Measurements from ENCODE around the gene PRKN. TPM values are rescaled to one million over a fixed set of nuclear protein-coding genes. Genes with fewer than 3 reads are reported as not detected.
"Not testable (repeated sequence)": the region's sequence is repeated elsewhere in the genome, so short reads cannot be mapped to it uniquely, and the experiment has no call there.

The PRKN gene
- total and polyA plus RNA-seq, 2 experiments from 2014 or later, result 0.10 to 0.84 TPM

GRCh38 chr6:161313475-161313874, 1414.1 kb downstream of the PRKN start:
- DNase-seq (ENCODE audit: low spot score); H3K4me3 Mint-ChIP-seq; H3K27ac ChIP-seq (ENCODE audit: low read depth); H3K9me2 ChIP-seq (ENCODE audit: insufficient read depth); H3K27me3 Mint-ChIP-seq (ENCODE audit: insufficient read depth, low read depth, poor library complexity); H3K27me3 ChIP-seq (ENCODE audit: insufficient read depth); H3K4me3 ChIP-seq; H3K4me1 ChIP-seq (ENCODE audit: insufficient read depth); H3K4me2 ChIP-seq; H3K36me3 ChIP-seq (ENCODE audit: insufficient read depth); H2AFZ ChIP-seq; H3F3A ChIP-seq (replicated peaks; ENCODE audit: low read depth); H3K4me1 Mint-ChIP-seq; H4K20me1 ChIP-seq (replicated peaks; ENCODE audit: insufficient read depth); H3K27ac Mint-ChIP-seq; H3K79me2 ChIP-seq (replicated peaks; ENCODE audit: insufficient read depth); ATAC-seq: not testable (repeated sequence)
- peaks cover 30% of the 10 kb centered on the region for H3K36me3 Mint-ChIP-seq (ENCODE audit: low read depth)
- H3K9me3 Mint-ChIP-seq, result peaks cover 34% of the 10 kb centered on the region

- H3K27ac Mint-ChIP-seq; ATAC-seq; H3K4me2 ChIP-seq; H3K27ac ChIP-seq (ENCODE audit: low read depth); H3K4me1 ChIP-seq (ENCODE audit: insufficient read depth); H3K4me3 Mint-ChIP-seq; H3K36me3 ChIP-seq (ENCODE audit: insufficient read depth); H3K27me3 ChIP-seq (ENCODE audit: insufficient read depth); H3K27me3 Mint-ChIP-seq (ENCODE audit: insufficient read depth, low read depth, poor library complexity); H3K79me2 ChIP-seq (replicated peaks; ENCODE audit: insufficient read depth); H3K4me3 ChIP-seq; H3K9me2 ChIP-seq (ENCODE audit: insufficient read depth); H4K20me1 ChIP-seq (replicated peaks; ENCODE audit: insufficient read depth); H2AFZ ChIP-seq; DNase-seq (ENCODE audit: low spot score); H3F3A ChIP-seq (replicated peaks; ENCODE audit: low read depth); H3K4me1 Mint-ChIP-seq: not testable (repeated sequence)
- H3K9me3 Mint-ChIP-seq, result peaks cover 26% of the 10 kb centered on the region
- H3K36me3 Mint-ChIP-seq (ENCODE audit: low read depth), result peaks cover 24% of the 10 kb centered on the region; the same call in 2 of the 3 replicates
Measured at GRCh38 chr6:161309774-161310173, 1417.8 kb downstream of the PRKN start.

GRCh38 chr6:161308075-161308655, 1419.4 kb downstream of the PRKN start:
- Histone ChIP-seq H3F3A (replicated peaks; ENCODE audit: low read depth) (no peaks in the 10 kb centered on the region), H2AFZ (no peak overlapping the region), H3K27me3 (ENCODE audit: insufficient read depth) (no peaks in the 10 kb centered on the region), H3K36me3 (ENCODE audit: insufficient read depth) (no peaks in the 10 kb centered on the region), H3K4me2 (no peak overlapping the region), H3K4me3 (no peak overlapping the region), H3K9me2 (ENCODE audit: insufficient read depth) (peaks cover 3% of the 10 kb centered on the region; the same call in 1 of the 2 replicates), H3K79me2 (replicated peaks; ENCODE audit: insufficient read depth) (no peaks in the 10 kb centered on the region), H4K20me1 (replicated peaks; ENCODE audit: insufficient read depth) (no peaks in the 10 kb centered on the region), H3K27ac (ENCODE audit: low read depth) (no peak overlapping the region), H3K4me1 (ENCODE audit: insufficient read depth) (no peaks in the 10 kb centered on the region)
- ATAC-seq (no peak), DNase-seq (ENCODE audit: low spot score) (peak; percentile 30)
- H3K4me1 Mint-ChIP-seq, result no peaks in the 10 kb centered on the region
- H3K36me3 Mint-ChIP-seq (ENCODE audit: low read depth), result peaks cover 17% of the 10 kb centered on the region; the same call in 2 of the 3 replicates
- no peak overlapping the region for H3K4me3 Mint-ChIP-seq
- no peak overlapping the region for H3K27ac Mint-ChIP-seq
- H3K9me3 Mint-ChIP-seq, result peaks cover 16% of the 10 kb centered on the region
- peaks cover 6% of the 10 kb centered on the region for H3K27me3 Mint-ChIP-seq (ENCODE audit: insufficient read depth, low read depth, poor library complexity)
- no peak for TF ChIP-seq ZNF114 (CRISPR knock-in tag; IDR thresholded peaks at IDR 0.05)
- no peak for TF ChIP-seq JUNB (IDR thresholded peaks at IDR 0.05; ENCODE audit: unreplicated experiment)
- no peak for TF ChIP-seq ZNF331 (CRISPR knock-in tag; IDR thresholded peaks at IDR 0.05; ENCODE audit: low read depth)
- TF ChIP-seq REST (IDR thresholded peaks at IDR 0.05; ENCODE audit: unreplicated experiment), result no peak
- TF ChIP-seq CTCF (conservative IDR thresholded peaks at IDR 0.05; ENCODE audit: low read depth in 2 of 2), result no peak
- TF ChIP-seq EZH2phosphoT487 (IDR thresholded peaks at IDR 0.05; ENCODE audit: unreplicated experiment), result no peak
- no peak for TF ChIP-seq NANOG (IDR thresholded peaks at IDR 0.05; ENCODE audit: borderline replicate concordance)
- no peak for TF ChIP-seq STAT1 (IDR thresholded peaks at IDR 0.05; ENCODE audit: unreplicated experiment)
- TF ChIP-seq POLR2AphosphoS5 (IDR thresholded peaks at IDR 0.05; ENCODE audit: low read depth), result no peak
- no peak for TF ChIP-seq ETS1 (IDR thresholded peaks at IDR 0.05)

All from GM23338 (cell line).